ENCODE results near the gene PTPN3. TPM values are rescaled to one million over a fixed set of nuclear protein-coding genes. Genes with fewer than 3 reads are reported as not detected.

Gene PTPN3
- total and polyA plus RNA-seq, 2 experiments from 2014 or later, result 1.4 to 2.6 TPM

GRCh38 chr9:109346904-109347303, 151.2 kb downstream of the PTPN3 start:
- no peaks in the 10 kb centered on the region for H4K20me1 ChIP-seq (replicated peaks; ENCODE audit: insufficient read depth)
- Mint-ChIP-seq H3K4me1 (peaks cover 11% of the 10 kb centered on the region; the same call in 2 of the 3 replicates), H3K9me3 (no peaks in the 10 kb centered on the region; the same call in 2 of the 3 replicates), H3K36me3 (ENCODE audit: low read depth) (no peaks in the 10 kb centered on the region), H3K27me3 (ENCODE audit: insufficient read depth, low read depth, poor library complexity) (peaks cover 2% of the 10 kb centered on the region), H3K4me3 (no peak overlapping the region), H3K27ac (no peak overlapping the region)
- no peaks in the 10 kb centered on the region; the same call in 1 of the 2 replicates for H3K9me2 ChIP-seq (ENCODE audit: insufficient read depth)
- TF ChIP-seq CREB1 (CRISPR knock-in tag; IDR thresholded peaks at IDR 0.05; ENCODE audit: low read depth) (no peak), ETS1 (IDR thresholded peaks at IDR 0.05) (no peak), POLR2AphosphoS5 (IDR thresholded peaks at IDR 0.05; ENCODE audit: low read depth) (no peak), CTCF (conservative IDR thresholded peaks at IDR 0.05; ENCODE audit: low read depth in 2 of 2) (no peak), ZNF462 (CRISPR knock-in tag; IDR thresholded peaks at IDR 0.05) (no peak), ZNF331 (CRISPR knock-in tag; IDR thresholded peaks at IDR 0.05; ENCODE audit: low read depth) (no peak), NANOG (IDR thresholded peaks at IDR 0.05; ENCODE audit: borderline replicate concordance) (no peak), REST (IDR thresholded peaks at IDR 0.05; ENCODE audit: unreplicated experiment) (no peak), EZH2phosphoT487 (IDR thresholded peaks at IDR 0.05; ENCODE audit: unreplicated experiment) (no peak), STAT1 (IDR thresholded peaks at IDR 0.05; ENCODE audit: unreplicated experiment) (no peak), ZNF114 (CRISPR knock-in tag; IDR thresholded peaks at IDR 0.05) (no peak), JUNB (IDR thresholded peaks at IDR 0.05; ENCODE audit: unreplicated experiment) (no peak), EZH2 (IDR thresholded peaks at IDR 0.05; ENCODE audit: low read depth, unreplicated experiment) (no peak)
- H3K4me1 ChIP-seq (ENCODE audit: insufficient read depth), result no peaks in the 10 kb centered on the region; the same call in 1 of the 2 replicates
- no peak overlapping the region for H2AFZ ChIP-seq
- ATAC-seq (no peak), DNase-seq (ENCODE audit: low spot score) (no peak)
- no peaks in the 10 kb centered on the region for H3K27me3 ChIP-seq (ENCODE audit: insufficient read depth)
- H3F3A ChIP-seq (replicated peaks; ENCODE audit: low read depth), result no peaks in the 10 kb centered on the region; the same call in 1 of the 2 replicates
- H3K4me2 ChIP-seq, result no peak overlapping the region
- H3K4me3 ChIP-seq, result no peak overlapping the region
- H3K36me3 ChIP-seq (ENCODE audit: insufficient read depth), result no peaks in the 10 kb centered on the region
- no peaks in the 10 kb centered on the region for H3K79me2 ChIP-seq (replicated peaks; ENCODE audit: insufficient read depth)
- H3K27ac ChIP-seq (ENCODE audit: low read depth), result no peak overlapping the region
